ENCODE measurements around the gene RNF208.
"Not testable (repeated sequence)": the region's sequence is repeated elsewhere in the genome, so short reads cannot be mapped to it uniquely, and the experiment has no call there.

Gene RNF208

DNA sequence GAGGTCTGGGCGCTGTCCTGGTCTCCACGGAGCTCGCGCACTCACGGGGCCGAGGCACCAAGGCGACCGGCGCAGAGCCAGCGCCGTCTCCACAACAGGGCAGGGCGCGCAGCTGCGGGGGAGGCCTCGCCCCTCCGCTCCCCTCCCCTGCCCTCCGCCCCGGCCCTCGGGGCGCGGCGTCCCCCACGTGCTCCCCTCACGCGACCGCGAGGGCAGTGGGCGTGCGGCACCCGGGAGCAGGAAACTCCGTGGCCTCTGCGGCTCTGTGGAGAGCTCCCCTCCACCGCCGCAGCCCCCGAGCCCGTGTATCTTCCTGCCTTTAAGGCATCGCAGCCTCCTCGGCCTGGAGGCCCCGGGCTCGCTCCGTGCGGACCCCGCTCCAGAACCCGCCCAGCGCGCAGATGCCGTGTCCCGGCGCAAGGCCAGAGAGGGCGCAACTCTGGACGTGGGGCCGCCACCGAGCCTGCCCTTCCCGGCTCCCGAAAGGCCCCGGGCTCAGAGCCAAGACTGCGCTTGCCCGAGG, 18.3 kb upstream of the RNF208 start:
- peak in 53 of 56 donors; percentile 23 to 88 (median 78) for DNase-seq

- DNase-seq = not testable (repeated sequence)
These were observed 17.6 kb upstream of the RNF208 start for GRCh38 chr9:137239541-137240200.

- DNase-seq = peak in 50 of 56 donors; percentile 11 to 89 (median 60)
These were observed 16.0 kb upstream of the RNF208 start for GRCh38 chr9:137237759-137238726.

DNA sequence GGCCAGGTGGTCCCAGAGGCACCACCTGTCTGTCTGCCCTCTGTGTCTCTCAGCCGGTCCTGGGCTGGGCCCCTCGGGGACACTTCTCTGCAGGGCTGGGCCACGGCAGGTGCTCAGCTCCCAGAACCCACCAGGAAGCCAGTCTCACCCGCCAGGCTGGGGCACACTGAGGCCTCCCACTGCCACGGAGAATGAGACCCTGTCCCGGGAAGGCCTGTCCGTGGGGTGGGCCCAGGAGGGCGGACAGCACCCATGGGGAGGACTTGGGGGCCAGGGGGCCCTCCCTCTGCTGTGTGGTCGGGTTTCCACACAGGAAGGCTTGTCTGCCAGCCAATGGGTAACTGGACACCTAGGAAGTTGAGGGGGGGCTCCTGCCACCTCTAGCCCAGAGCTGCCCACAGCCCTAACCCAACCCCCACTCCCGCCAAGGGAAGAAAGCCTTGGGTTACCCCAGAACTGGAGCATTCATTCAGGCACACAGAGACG, 14.9 kb upstream of the RNF208 start:
- DNase-seq = peak in 5 of 56 donors; percentile 12 to 39 (median 28)

DNA sequence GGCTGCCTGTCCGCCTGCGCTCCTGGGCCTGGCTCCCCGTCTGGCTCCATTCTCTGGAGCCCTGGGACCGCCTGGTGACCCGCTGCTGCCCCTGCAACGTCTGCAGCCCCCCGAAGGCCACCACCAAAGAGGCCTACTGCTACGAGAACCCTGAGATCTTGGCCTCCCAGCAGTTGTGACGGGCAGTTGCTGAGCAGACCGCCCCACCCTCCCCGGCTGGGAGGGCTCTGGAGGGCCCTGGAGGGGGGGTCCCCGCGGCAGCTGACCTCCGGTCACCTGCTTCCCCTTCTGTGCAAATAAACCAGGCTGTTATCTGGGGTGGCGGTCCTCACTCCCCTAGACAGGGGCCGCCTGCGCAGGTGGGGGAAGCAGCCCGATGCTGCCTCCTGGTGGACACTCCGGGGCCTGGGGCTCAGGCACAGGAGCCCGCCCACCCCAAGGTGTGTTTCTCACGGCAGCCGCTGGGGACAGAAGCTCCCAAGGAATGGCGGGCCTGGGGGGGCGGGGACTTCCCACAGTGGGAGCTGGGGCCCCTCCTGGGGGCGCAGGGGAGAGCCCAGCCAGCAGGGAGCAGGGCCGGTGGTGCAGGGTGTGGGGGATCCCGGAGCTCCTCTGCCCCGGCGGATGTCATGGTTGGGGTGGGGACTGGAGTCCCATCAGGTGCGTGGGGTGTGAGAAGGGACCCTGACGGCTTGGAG, 14.3 kb upstream of the RNF208 start:
- peak in 53 of 56 donors; percentile 11 to 89 (median 66) for DNase-seq

DNA sequence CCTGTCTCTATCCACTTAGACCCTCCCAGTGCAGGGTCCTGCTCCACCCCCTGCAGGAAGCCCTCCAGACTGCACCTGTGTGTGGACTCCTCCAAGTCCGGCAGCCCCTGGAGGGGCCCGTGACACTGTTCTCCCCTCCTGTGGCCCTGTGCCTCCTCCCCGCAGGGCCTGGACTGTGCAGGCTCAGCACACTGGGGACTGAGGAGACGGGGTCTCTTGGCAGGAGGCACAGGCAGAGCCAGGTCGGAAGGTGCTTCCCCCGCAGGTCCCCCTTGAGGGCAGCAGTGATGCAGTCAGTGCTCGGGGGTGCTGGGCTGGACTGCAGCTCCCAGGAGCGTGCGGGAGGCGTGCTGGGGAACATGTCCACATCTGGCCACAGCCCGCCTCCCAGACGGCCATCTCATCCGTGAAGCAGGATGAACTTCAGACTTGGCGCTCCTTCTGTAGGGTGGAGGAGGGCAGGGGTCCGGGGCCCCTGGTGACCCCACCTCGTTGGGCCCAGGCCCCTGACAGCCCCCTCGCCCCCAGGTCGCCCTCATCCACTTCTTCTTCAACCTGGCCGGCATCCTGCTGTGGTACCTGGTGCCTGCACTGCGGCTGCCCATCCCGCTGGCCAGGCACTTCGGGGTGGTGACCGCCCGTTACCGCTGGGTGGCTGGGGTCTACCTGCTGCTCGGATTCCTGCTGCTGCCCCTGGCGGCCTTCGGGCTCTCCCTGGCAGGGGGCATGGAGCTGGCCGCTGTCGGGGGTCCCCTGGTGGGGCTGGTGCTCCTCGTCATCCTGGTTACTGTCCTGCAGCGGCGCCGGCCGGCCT, 13.6 kb upstream of the RNF208 start:
- DNase-seq = no peak

DNA sequence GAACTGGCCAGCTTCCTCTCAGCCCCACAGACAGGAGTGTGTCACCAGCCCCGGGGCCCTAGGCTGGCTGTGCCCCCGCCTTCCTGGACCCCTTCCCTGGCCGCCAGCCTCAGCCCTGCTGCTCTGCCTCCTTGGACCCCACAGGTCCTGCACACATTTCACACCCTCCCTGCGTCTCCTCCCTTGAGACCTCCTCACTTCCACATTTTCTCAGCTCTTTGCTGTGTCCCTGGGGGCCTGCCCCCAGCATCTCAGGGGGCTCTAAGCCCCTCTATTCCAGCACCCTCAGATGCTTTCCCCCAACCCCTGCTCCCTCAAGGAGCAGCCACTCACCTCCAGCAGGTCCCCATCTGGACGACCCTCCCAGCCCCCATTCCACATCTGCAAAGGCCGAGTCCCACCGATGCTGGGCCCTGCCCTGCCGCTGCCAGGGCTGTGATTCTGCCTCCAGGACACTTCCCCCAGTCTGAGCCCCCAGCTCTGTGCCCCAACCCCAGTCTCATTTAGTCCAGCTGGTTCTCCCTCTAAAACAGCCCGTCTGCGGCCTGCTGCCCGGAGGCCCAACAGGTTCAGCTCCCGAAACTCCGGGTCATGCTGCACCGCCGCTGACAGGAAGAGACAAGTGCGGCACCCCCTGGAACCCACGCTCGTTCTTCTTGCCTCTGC, 12.9 kb upstream of the RNF208 start:
- DNase-seq = no peak

DNA sequence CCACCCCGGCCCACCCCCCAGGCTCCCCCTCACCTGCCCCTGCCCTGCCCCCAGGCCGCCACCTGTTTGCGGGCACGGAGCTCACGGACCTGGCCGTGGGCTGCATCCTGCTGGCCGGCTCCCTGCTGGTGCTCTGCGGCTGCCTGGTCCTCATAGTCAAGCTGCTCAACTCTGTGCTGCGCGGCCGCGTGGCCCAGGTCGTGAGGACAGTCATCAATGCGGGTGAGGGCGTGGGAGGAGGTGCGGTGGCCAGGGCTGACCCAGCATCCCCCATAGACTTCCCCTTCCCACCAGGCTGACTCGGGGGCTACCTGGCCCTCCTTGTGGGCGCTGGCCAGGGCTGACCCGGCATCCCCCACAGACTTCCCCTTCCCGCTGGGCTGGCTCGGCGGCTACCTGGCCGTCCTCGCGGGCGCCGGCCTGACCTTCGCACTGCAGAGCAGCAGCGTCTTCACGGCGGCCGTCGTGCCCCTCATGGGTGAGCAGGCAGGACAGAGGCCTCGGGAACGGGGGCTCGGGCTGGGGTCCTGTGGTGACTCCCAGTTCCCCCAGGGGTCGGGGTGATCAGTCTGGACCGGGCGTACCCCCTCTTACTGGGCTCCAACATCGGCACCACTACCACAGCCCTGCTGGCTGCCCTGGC, 12.1 kb upstream of the RNF208 start:
- no peak for DNase-seq

GRCh38 chr9:137233143-137233980, 11.3 kb upstream of the RNF208 start:
- no peak for DNase-seq

GRCh38 chr9:137232510-137232909, 10.5 kb upstream of the RNF208 start:
- DNase-seq = no peak

- no peak for DNase-seq
These were observed 10.1 kb upstream of the RNF208 start for GRCh38 chr9:137232101-137232500.

GRCh38 chr9:137231372-137232039, 9.5 kb upstream of the RNF208 start:
- DNase-seq = no peak

DNA sequence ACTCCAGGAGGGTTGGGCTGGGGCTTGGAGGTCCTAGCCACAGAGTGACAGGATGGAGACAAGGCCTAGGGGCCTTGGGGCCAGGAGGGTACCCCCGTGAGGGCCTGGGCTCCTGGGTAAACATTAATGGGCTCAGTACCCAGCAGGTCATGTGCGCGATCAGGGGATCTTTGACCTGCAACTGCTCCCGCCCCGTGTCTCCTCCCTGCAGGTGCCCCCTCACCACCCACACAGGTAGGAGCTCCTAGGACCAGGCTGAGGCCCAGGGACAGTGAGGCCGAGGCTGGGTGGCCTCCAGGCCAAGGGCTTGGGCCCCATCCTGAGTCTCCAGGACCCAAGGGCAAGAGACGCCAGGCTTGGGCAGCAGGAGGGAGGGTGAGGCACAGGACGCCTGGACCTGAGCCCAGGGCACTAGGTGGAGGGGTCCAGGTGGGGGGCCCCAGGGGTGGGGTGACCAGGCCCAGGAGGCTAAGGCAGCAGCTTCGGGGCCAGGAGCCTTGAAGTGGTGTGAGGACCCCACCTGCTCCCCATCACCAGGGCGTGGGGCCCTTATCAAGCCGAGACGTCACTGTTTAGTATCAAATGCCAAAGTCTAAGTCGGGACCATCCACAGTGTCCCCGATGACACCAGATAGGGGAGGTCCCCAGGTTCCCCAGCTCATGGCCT, 8.8 kb upstream of the RNF208 start, which contains the start of gene SLC34A3:
SLC34A3 (plus strand) TSS at position 197 of the 667 bp plus-strand sequence. CDS start 802 bp downstream, outside the sequence.
- DNase-seq = no peak

DNA sequence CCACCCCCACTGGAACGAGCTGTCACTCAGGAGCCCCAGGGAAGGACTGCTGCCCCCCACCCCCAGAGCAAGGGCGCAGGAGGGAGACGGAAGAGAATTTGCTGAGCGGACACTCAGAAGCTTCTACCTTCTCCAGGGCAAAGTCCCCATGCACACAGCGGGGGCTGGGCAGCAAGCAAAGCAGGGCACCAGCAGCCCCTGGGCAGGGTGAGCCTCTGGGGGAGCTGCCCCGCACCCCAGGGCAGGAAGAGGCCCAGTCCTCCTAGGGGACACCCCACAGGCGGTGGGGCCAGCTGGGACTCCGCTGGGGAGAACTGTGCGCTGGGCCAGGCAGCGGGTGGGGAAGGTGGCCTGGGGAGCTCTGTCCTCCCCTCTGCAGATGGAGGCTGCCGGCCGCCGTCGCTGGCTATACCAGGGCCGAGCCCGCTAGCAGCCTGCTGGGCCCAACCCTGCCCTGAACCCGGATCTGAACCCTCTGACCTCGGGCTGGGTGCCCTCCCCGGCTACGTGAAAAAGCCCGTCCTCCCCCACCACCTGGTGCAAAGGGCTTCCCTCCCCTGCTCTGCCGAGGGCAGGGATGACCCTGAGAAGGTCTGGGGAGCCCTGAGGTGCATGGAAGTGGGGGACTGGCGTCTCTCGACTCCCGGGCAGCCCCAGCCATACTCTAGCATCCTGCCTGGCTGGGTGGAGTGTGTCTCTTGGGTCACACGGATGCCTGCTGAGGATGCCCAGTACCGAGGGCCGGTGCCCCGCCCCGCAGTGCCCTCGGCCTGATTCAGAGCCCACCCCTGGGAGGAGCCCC, 8.1 kb upstream of the RNF208 start:
- no peak for DNase-seq

DNA sequence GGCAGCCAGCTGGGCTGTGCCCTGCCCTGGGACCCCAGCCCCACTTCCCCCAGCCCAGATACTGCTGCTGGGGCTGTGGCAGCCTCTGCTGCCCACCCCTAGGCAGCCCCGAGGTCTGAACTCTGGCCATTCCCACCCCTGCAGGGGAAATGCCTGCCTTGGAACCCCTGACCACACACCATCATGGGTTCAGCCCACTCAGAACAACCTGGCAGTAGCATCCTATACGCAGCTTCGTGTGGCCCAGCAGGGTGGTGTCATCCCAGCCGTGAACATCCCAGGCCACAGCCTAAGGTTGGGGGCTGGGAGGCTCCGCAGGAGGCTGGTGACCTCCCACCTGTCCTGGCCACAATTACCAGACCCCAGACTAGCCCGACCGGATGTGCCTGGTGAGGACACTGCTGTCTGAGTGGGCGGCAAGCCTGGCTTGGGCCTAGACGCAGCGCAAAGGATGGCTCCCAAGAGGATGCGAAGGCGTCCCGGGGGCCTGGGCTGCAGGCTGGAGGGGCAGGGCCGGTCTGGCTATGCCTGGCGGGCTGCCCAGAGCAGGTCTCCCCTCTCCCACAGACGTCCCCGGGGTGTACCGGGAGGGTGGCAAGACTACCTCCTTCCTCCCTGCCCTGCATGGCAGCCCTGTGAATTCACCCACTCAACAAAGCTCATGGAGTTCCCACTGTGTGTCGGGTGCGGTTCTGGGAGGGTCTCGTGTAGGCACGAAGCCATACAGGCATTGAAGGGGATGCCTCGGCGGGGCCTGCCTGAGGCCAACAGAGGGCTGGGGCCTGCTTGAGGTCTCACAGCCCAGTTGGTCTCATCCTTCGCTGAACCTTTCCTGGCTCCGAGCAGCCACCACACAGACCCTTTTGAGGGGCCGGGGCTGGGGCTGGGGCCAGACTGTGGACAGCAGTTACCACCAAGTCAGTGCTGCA, 7.2 kb upstream of the RNF208 start:
- no peak for DNase-seq
